Transverse colon (tissue), 4 donors: ENCODE measurements around the gene LRP1-AS. TPM values are rescaled to one million over a fixed set of nuclear protein-coding genes. Genes with fewer than 3 reads are reported as not detected.

Experiments used
- DNase-seq: peaks from one replicate; pipeline ENCODE4 v3.0.0-alpha.2; 2019
- H3K27ac ChIP-seq, 4 donors: fragments of 200-600 bp; sonication (generic); 2 replicates each; pipeline ENCODE4 v1.5.1; 2016 to 2018; ENCODE audit warnings: inconsistent platforms in 4 of 4
- H3K27me3 ChIP-seq: fragments of 200-600 bp; sonication (generic); 2 replicates; pipeline ENCODE4 v1.5.1; 2017; ENCODE audit warnings: inconsistent platforms
- H3K36me3 ChIP-seq, 4 donors: fragments of 200-600 bp; sonication (generic); 2 replicates each; pipeline ENCODE4 v1.5.1; 2017 to 2019; ENCODE audit warnings: inconsistent platforms in 4 of 4
- H3K4me1 ChIP-seq, 4 donors: fragments of 200-600 bp; sonication (generic); 2 replicates each; pipeline ENCODE4 v1.5.1; 2017 to 2020; ENCODE audit warnings: inconsistent platforms in 4 of 4
- H3K4me3 ChIP-seq, 4 donors: fragments of 200-600 bp; sonication (generic); 1 replicate in 1 of 4; 2 replicates in 3 of 4; pipeline versions ENCODE4 v1.5.1 to v1.6.1; 2017 to 2019; ENCODE audit warnings: inconsistent platforms in 4 of 4
- H3K9me3 ChIP-seq, 2 donors: fragments of 200-600 bp; sonication (generic); 2 replicates each; pipeline ENCODE4 v1.5.1; 2017 to 2019; ENCODE audit warnings: inconsistent platforms in 2 of 2
- EP300 ChIP-seq: sonication (generic); formaldehyde crosslinking; IDR thresholded peaks from one replicate; pipeline ENCODE4 v1.6.1; 2017; ENCODE audit warnings: antibody characterized with exemption, low read depth
- POLR2A ChIP-seq: fragments of 450-650 bp; IDR thresholded peaks from one replicate; pipeline ENCODE4 v1.6.1; 2016; ENCODE audit warnings: antibody characterized with exemption, mild to moderate bottlenecking, moderate library complexity
- POLR2AphosphoS5 ChIP-seq, 3 donors: sonication (generic); formaldehyde crosslinking; IDR thresholded peaks; one replicate each; pipeline ENCODE4 v1.6.1; 2016; ENCODE audit warnings: antibody characterized with exemption in 3 of 3
- WGBS, 2 donors: methylation state at CpG; one replicate each; pipeline ENCODE4 v1.1.5; 2018; ENCODE audit warnings: low coverage in 1 of 2; 5-methylcytosine and 5-hydroxymethylcytosine counted together
- in situ Hi-C, 4 donors: fragments of 200-750 bp; cut with MboI; loops; one replicate each; pipeline versions ENCODE4 v1.15.0 to v1.15.1; 2017; ENCODE audit warnings: low sequenced_read_pairs in 3 of 4, low pct_ligation_motif_present in 1 of 4, low pct_unique_long_range_greater_than_20kb in 1 of 4
- intact Hi-C: fragments of 100-400 bp; cut with DNase I; formaldehyde crosslinking; loops from one replicate; pipeline ENCODE4 v1.15.1; 2023; ENCODE audit warnings: low total_unique reads
- total RNA-seq, 4 donors: library from RNA; depleted of rRNA; stranded (reverse); fragments of >200 nt; gene quantifications; one replicate each; pipeline ENCODE4 v1.1.0, GENCODE V29; 2016
- TF ChIP-seq, protein P1 (sequence below), 5 experiments: fragments of 200-600 bp in 3 of 5; fragments of 450-650 bp in 2 of 5; sonication (generic) in 3 of 5; IDR thresholded peaks; 1 replicate in 2 of 5; 2 replicates in 3 of 5; pipeline ENCODE4 v1.5.1; 2016 to 2017; ENCODE audit warnings: antibody characterized with exemption in 5 of 5, inconsistent platforms in 3 of 5, mild to moderate bottlenecking in 2 of 5, moderate library complexity in 1 of 5

Gene LRP1-AS
- total RNA-seq, 4 donors from 2014 or later, result not detected

DNA sequence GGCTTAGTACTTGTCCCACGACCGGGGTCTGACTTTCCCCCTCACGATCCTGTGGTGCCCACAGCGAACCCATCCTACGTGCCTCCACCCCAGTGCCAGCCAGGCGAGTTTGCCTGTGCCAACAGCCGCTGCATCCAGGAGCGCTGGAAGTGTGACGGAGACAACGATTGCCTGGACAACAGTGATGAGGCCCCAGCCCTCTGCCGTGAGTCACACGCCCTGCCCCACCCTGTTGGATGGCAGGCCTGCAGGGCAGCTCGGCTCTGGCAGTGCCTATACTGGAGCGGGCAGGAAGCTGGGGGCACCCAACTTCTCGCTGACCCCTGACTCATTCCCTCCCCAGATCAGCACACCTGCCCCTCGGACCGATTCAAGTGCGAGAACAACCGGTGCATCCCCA, 18.3 kb upstream of the LRP1-AS start:
- Histone ChIP-seq H3K9me3 (no peaks in the 10 kb centered on the region), H3K27ac (no peak overlapping the region), H3K36me3 (peaks cover 0 to 33% (median 6%) of the 10 kb centered on the region in 4 donors), H3K4me3 (no peak overlapping the region), H3K27me3 (no peaks in the 10 kb centered on the region), H3K4me1 (no peaks in the 10 kb centered on the region)
- TF ChIP-seq POLR2AphosphoS5 (IDR thresholded peaks at IDR 0.05) (no peak), EP300 (no peak), POLR2A (no peak)
- TF ChIP-seq, protein P1, sequence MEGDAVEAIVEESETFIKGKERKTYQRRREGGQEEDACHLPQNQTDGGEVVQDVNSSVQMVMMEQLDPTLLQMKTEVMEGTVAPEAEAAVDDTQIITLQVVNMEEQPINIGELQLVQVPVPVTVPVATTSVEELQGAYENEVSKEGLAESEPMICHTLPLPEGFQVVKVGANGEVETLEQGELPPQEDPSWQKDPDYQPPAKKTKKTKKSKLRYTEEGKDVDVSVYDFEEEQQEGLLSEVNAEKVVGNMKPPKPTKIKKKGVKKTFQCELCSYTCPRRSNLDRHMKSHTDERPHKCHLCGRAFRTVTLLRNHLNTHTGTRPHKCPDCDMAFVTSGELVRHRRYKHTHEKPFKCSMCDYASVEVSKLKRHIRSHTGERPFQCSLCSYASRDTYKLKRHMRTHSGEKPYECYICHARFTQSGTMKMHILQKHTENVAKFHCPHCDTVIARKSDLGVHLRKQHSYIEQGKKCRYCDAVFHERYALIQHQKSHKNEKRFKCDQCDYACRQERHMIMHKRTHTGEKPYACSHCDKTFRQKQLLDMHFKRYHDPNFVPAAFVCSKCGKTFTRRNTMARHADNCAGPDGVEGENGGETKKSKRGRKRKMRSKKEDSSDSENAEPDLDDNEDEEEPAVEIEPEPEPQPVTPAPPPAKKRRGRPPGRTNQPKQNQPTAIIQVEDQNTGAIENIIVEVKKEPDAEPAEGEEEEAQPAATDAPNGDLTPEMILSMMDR (IDR thresholded peaks at IDR 0.05), result no peak
- intact Hi-C loops, result no loop called here
- WGBS, 2 donors, result 65 to 89% methylated on average over 4 to 14 of the region's 19 CpGs
- peak; percentile 68 for DNase-seq
- in situ Hi-C loops, result no loop called here

DNA sequence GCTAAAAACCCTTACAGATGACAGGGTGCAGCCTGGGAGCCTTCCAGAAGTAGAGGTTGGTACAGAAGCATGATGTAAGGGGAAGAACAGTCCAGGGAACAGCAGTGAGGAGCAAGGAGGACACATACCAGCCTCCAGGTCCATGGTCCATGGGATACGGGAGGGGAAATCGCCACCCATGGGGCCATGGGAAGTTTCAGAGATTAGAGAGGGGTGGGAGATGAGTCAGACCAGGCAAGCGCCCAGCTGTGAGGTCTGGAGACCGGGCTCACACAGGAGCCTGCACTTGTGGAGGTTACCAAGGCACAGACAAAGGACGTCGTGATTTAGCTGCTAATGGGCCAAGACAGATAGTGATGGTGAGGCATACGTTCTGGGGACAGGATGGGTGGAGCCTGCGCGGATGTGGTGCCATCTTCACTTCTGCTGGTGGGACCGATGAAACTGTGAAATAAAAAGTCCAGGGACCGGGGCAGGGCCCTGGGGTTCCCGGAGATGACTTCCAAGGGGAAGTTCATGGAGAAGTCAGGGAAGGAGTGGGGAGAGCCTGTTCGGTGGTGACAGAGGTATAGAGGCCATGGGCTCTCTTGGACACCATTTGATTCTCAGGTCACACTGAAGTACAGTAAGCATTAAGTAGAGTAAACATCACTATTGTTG, 17.7 kb upstream of the LRP1-AS start:
- Histone ChIP-seq H3K4me1 (no peaks in the 10 kb centered on the region), H3K27ac (no peak overlapping the region), H3K27me3 (no peaks in the 10 kb centered on the region), H3K4me3 (no peak overlapping the region), H3K36me3 (peaks cover 0 to 35% (median 6%) of the 10 kb centered on the region in 4 donors), H3K9me3 (no peaks in the 10 kb centered on the region)
- 77 to 79% methylated on average over 7 to 13 of the region's 13 CpGs for whole genome bisulfite sequencing, 2 donors
- intact Hi-C loops (no loop called here), in situ Hi-C loops (no loop called here)
- no peak for TF ChIP-seq EP300
- TF ChIP-seq POLR2A, result no peak
- TF ChIP-seq, protein P1 (IDR thresholded peaks at IDR 0.05), result no peak
- no peak for TF ChIP-seq POLR2AphosphoS5 (IDR thresholded peaks at IDR 0.05)
- DNase-seq, result no peak

DNA sequence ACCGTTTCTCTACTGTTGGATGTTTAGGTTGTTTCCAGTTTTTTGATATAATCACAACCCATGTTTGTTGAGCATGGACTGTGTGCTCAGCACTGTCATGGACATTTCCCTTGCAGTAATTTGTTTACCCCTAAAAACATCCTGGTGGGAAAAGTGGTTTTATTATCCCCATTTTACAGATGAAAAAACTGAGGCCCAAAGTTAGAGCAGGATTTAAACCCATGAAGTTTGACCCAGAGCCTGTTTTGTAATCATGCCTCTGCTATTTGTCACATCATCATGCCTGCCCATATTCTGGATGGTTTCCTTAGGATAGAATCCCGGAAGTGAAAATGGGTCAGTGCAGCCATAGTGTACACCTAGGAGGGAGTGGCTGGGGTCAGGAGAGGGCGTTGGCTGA, 17.0 kb upstream of the LRP1-AS start:
- WGBS, 2 donors, result 90 to 91% methylated on average over 3 of the region's 3 CpGs
- Histone ChIP-seq H3K9me3 (no peaks in the 10 kb centered on the region), H3K4me1 (no peaks in the 10 kb centered on the region), H3K36me3 (peaks cover 0 to 31% (median 5%) of the 10 kb centered on the region in 4 donors), H3K27ac (no peak overlapping the region), H3K27me3 (no peaks in the 10 kb centered on the region), H3K4me3 (no peak overlapping the region)
- TF ChIP-seq POLR2AphosphoS5 (IDR thresholded peaks at IDR 0.05), result no peak
- TF ChIP-seq, protein P1 (IDR thresholded peaks at IDR 0.05), result no peak
- TF ChIP-seq EP300, result no peak
- TF ChIP-seq POLR2A, result no peak
- intact Hi-C loops (no loop called here), in situ Hi-C loops (no loop called here)
- DNase-seq, result no peak

DNA sequence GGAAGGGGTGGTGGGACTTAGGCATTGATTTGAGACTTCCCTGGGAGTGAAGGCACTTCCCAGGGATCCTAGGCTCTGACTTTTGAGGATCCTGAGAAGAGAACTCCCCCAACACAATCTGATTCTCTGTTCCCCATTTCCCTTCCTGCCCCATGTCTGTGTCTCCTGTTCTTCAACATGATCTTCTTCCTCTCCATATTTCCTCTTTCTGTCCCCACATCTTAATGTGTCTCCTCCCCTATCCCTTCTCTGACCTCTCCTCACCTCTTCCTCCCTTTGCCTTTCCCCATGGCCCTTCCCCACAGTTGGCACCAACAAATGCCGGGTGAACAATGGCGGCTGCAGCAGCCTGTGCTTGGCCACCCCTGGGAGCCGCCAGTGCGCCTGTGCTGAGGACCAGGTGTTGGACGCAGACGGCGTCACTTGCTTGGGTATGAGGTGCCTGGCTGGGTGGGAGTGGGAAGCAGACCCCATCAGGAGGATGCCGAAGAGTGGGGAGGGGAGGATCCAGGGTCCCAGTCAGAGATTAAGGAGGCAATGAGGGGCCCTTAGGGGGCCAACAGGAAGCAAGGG, 15.2 kb upstream of the LRP1-AS start:
- intact Hi-C loops, result no loop called here
- WGBS, 2 donors, result 88 to 91% methylated on average over 8 of the region's 8 CpGs

More for the DNA sequence above, 15.2 kb upstream of the LRP1-AS start:
- H3K9me3 ChIP-seq, result no peaks in the 10 kb centered on the region
- H3K4me3 ChIP-seq, result no peak overlapping the region
- no peak overlapping the region for H3K27ac ChIP-seq
- no peaks in the 10 kb centered on the region for H3K27me3 ChIP-seq
- no peaks in the 10 kb centered on the region for H3K4me1 ChIP-seq
- peaks cover 0 to 25% (median 4%) of the 10 kb centered on the region in 4 donors for H3K36me3 ChIP-seq
- no peak for TF ChIP-seq POLR2AphosphoS5 (IDR thresholded peaks at IDR 0.05)
- no peak for TF ChIP-seq POLR2A
- TF ChIP-seq, protein P1 (IDR thresholded peaks at IDR 0.05), result no peak
- no peak for TF ChIP-seq EP300
- in situ Hi-C loops, result no loop called here
- DNase-seq, result no peak
